Brain pericyte (primary cell): Measurements from ENCODE around the gene PLA2G2D.

Experiments used
- DNase-seq: peaks from one replicate; pipeline ENCODE4 v3.0.0-alpha.2; 2012; ENCODE audit warnings: low read depth, low spot score

PLA2G2D gene

GRCh38 chr1:20115479-20115878 is 3.9 kb downstream of the PLA2G2D start:
- no peak for DNase-seq

- no peak for DNase-seq
Observed at GRCh38 chr1:20114021-20114648, 5.2 kb downstream of the PLA2G2D start.

GRCh38 chr1:20112279-20113000 is 6.9 kb downstream of the PLA2G2D start:
- DNase-seq, result no peak

- DNase-seq, result no peak
Observed at GRCh38 chr1:20111452-20111851, 7.9 kb downstream of the PLA2G2D start.

DNA sequence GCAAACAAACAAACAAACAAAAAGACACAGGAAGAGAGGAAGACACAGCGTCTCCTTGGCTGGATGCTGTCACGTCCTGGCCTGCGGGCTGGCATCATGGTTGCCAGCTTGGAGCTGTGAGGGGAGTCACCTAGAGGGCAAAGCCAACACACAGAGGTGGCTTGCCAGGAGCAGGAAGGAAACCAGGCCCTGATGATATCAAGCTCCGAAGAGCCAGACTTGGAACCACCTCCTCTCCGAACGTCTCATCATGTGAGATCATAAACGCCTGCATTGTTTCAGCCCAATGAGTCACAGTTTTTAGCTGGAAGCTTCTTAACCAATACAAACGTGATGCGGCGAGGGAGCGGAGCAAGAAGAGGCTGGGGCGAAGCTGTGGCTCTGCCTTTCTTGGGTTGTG is 8.7 kb downstream of the PLA2G2D start:
- DNase-seq, result no peak

GRCh38 chr1:20109223-20109856 is 10.0 kb downstream of the PLA2G2D start:
- DNase-seq, result no peak

GRCh38 chr1:20108366-20109123 is 10.8 kb downstream of the PLA2G2D start:
- DNase-seq, result no peak

DNA sequence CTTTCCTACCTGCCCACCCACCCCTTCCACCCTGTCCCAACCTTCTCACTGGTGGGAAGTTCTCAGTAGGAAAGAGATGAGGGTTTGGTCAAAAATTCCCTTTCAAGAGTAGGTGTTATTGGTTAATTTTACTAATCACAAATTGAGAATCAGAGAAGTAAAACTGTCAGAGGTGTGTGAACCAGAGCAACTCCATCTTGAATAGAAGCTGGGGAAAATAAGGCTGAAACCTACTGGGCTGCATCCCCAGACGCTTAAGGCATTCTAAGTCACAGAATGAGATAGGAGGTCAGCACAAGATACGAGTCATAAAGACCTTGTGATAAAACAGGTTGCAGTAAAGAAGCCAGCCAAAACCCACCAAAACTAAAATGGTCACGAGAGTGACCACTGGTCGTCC is 11.5 kb downstream of the PLA2G2D start:
- no peak for DNase-seq

DNA sequence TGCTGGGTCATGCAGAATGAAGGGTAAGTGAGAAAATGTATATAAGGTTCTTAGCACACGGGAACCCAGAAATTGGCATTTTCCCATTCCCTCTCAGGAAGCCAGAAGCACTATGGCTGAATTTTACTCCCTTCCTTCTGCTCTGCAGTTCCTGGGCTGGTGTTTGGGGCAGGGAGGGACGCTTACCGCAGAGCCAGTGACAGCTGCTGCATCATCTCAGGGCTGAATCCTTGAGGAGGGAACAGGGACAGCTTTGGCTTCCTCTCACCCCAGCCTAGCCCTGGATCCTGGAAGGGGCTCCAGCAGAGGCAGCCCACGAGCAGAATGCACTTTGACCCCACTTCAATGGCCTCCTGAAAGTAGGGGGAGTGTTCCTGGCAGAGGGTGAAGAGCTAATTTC is 12.0 kb downstream of the PLA2G2D start:
- no peak for DNase-seq

DNA sequence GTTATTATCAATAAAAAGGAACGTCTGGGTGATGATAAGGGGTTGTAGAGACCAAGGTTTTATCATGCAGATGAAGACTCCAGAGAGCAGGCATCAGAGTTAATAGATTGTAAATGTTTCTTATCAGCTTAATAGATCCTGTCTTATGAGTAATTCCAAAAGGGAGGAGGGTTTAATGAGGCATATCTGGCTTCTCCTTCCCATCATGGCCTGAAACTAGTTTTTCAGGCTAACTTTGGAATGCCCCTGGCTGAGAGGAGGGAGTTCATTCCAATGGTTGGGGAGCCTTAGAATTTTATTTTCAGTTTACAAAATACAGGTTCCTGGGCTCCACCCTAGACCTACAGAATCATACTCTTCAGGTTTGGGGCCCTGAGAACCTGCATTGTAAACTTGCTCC is 13.5 kb downstream of the PLA2G2D start:
- DNase-seq, result no peak

GRCh38 chr1:20102875-20103274 is 16.5 kb downstream of the PLA2G2D start:
- no peak for DNase-seq

GRCh38 chr1:20100632-20101355 is 18.5 kb downstream of the PLA2G2D start:
- no peak for DNase-seq

DNA sequence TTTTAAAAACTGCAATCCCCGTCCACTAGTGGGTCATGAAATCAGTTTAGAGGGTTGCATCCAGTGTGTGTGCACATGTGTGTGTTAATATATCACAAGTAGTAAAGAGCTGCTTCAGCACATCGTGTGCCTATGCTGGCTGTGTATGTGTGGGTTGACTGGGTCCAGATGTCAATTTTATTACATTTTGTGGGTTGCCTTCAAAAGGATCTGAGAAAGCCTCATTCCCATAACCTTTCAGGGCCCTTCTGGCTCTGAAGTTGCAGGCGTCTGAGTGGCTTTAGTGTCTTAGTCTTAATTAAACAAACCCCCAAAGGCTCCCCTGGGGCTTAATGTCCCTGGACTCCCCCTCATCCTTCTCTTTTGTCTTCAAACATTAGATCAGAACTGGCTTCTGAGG is 19.8 kb downstream of the PLA2G2D start:
- no peak for DNase-seq

DNA sequence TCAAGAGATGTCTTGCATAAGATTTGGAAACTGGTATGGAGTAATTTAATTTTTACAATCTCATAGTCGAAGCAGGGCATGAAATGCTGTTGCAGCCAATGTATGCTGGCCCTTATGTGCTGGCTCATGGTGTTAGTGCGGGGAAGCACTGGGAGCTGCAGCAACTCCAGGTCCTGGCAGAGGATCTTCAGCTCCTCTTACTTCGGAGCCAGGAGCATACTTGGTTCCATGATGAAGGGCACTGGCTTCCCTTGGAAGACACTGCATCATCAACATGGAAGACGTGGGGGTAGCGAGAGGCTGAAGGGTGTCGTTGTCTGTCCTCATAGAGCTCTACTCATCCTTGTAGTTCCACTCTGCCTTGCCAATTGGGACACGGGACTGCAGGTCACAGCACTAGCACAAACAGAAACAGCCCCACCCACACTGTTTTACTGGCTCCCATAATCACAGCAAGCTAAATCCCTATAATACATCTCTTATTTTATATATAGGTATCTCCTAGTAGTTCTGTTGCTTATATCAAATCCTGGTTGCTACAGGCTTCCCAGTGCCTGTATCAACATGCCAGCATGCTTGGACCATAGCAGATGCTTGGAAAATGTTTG is 22.4 kb downstream of the PLA2G2D start:
- no peak for DNase-seq

- DNase-seq, result no peak
Observed at GRCh38 chr1:20095564-20096434, 23.5 kb downstream of the PLA2G2D start.

GRCh38 chr1:20093940-20094391 is 25.4 kb downstream of the PLA2G2D start:
- DNase-seq, result no peak

DNA sequence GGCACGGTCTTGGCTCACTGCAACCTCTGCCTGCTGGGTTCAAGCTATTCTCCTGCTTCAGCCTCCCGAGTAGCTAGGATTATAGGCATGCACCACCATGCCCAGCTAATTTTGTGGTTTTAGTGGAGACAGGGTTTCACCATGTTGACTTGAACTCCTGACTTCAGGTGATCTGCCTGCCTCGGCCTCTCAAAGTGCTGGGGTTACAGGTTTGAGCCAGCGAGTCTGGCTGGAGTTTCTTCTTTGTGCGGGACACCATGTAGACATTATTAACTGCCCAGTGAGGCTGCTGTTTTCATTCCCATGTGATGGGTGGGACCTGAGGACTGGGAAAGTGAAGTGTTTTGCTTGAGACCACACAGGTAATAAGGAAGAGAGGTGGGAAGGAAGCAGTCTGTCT is 26.0 kb downstream of the PLA2G2D start:
- DNase-seq, result no peak

GRCh38 chr1:20090641-20091040 is 28.7 kb downstream of the PLA2G2D start:
- no peak for DNase-seq

DNA sequence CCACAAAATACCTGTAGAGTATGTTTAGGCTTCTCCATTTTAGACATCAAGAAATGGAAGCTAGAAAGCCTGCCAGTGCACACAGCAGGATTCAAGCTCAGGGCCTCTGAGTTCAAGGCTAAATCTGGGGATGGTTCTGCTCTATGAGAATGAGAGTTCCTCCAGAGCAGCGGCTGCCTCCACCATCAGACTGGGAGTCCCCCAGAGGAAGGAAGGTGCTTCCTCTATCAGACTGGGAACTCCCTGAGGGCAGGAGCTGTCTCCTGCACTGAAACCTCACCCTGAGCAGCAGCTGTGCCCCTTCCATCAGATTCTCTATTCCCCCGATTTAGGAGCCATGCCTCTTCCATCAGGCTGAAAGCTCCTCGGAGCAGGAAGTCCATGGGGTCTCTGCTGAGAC is 29.2 kb downstream of the PLA2G2D start:
- DNase-seq, result no peak
